GM12878 (cell line): ENCODE measurements around the gene FERMT3.

Experiments used
- CTCF ChIP-seq, 3 experiments: IDR thresholded peaks in 2 of 3; conservative IDR thresholded peaks in 1 of 3; 2 replicates each; pipeline ENCODE4 v1.5.1; 2011; ENCODE audit warnings: low read depth in 3 of 3, low read length in 3 of 3, mild to moderate bottlenecking in 3 of 3, control low read depth in 2 of 3, moderate library complexity in 2 of 3, inconsistent platforms in 1 of 3, mixed read lengths in 1 of 3; ENCODE audit not compliant: control insufficient read depth in 2 of 3, insufficient read depth in 1 of 3; ENCODE audit errors: extremely low read depth in 1 of 3
- USF1 ChIP-seq: IDR thresholded peaks from 2 replicates; pipeline ENCODE4 v1.6.1; 2011; ENCODE audit warnings: borderline replicate concordance, low read depth, mild to moderate bottlenecking, moderate library complexity, mixed read lengths, low read length; ENCODE audit not compliant: insufficient read depth; ENCODE audit errors: extremely low read length

GRCh38 chr11:64237484-64237951 is 31.0 kb downstream of the FERMT3 start:
- TF ChIP-seq USF1, result no peak
- TF ChIP-seq CTCF (IDR thresholded peaks at IDR 0.05 in 2 of 3, conservative IDR thresholded peaks at IDR 0.05 in 1 of 3; ENCODE audit: control insufficient read depth in 2 of 3, extremely low read depth in 1 of 3, insufficient read depth in 1 of 3, low read depth in 3 of 3, low read length in 3 of 3), result no peak
